Nephron (organoid): ENCODE data around the gene EIF5.

Experiments used
- H3K27ac Mint-ChIP-seq, 3 experiments: 2 replicates each; pipeline ENCODE4 v1.8.0; 2020; ENCODE audit warnings: mixed read lengths in 3 of 3, mild to moderate bottlenecking in 2 of 3, moderate library complexity in 1 of 3
- H3K27me3 Mint-ChIP-seq: 2 replicates; pipeline ENCODE4 v1.8.0; 2021; ENCODE audit warnings: low read depth, mild to moderate bottlenecking, moderate library complexity, mixed read lengths
- H3K36me3 Mint-ChIP-seq: 2 replicates; pipeline ENCODE4 v1.8.0; 2020; ENCODE audit warnings: low read depth, mixed read lengths
- H3K4me1 Mint-ChIP-seq: 2 replicates; pipeline ENCODE4 v1.8.0; 2020; ENCODE audit warnings: mixed read lengths
- H3K4me3 Mint-ChIP-seq, 3 experiments: 2 replicates each; pipeline ENCODE4 v1.8.0; 2020; ENCODE audit warnings: mild to moderate bottlenecking in 3 of 3, mixed read lengths in 3 of 3, moderate library complexity in 2 of 3
- H3K9me3 Mint-ChIP-seq: 2 replicates; pipeline ENCODE4 v1.8.0; 2020; ENCODE audit warnings: mixed read lengths
- TF ChIP-seq, protein P1 (sequence below), 3 experiments: fragments of 200-600 bp; sonication (generic); IDR thresholded peaks; one replicate each; pipeline ENCODE4 v1.5.0; 2021; ENCODE audit warnings: antibody characterized with exemption in 3 of 3; ENCODE audit not compliant: unreplicated experiment in 3 of 3

The EIF5 gene

DNA sequence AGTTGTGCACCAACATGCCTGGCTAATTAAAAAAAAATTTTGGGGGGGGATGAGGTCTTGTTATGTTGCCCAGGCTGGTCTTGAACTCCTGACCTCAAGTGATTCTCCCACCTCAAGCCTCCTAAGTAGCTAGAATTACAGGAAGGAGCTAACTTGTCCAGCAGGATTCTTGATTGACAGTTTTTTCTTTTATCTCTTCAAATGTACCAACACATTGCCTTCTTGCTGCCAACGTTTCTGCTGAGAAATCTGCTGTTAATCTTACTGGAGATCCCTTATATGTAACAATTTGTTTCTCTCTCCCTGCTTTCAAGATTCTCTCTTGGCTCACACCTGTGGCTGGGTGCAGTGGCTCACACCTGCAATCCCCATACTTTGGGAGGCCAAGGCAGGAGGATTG, 28.7 kb downstream of the EIF5 start:
- Mint-ChIP-seq H3K36me3 (no peaks in the 10 kb centered on the region), H3K4me3 (no peak overlapping the region), H3K9me3 (peaks cover 22% of the 10 kb centered on the region), H3K27ac (no peak overlapping the region), H3K4me1 (no peaks in the 10 kb centered on the region), H3K27me3 (peaks cover 4% of the 10 kb centered on the region)
- TF ChIP-seq, protein P1, sequence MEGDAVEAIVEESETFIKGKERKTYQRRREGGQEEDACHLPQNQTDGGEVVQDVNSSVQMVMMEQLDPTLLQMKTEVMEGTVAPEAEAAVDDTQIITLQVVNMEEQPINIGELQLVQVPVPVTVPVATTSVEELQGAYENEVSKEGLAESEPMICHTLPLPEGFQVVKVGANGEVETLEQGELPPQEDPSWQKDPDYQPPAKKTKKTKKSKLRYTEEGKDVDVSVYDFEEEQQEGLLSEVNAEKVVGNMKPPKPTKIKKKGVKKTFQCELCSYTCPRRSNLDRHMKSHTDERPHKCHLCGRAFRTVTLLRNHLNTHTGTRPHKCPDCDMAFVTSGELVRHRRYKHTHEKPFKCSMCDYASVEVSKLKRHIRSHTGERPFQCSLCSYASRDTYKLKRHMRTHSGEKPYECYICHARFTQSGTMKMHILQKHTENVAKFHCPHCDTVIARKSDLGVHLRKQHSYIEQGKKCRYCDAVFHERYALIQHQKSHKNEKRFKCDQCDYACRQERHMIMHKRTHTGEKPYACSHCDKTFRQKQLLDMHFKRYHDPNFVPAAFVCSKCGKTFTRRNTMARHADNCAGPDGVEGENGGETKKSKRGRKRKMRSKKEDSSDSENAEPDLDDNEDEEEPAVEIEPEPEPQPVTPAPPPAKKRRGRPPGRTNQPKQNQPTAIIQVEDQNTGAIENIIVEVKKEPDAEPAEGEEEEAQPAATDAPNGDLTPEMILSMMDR (IDR thresholded peaks at IDR 0.05; ENCODE audit: unreplicated experiment in 3 of 3), result no peak

DNA sequence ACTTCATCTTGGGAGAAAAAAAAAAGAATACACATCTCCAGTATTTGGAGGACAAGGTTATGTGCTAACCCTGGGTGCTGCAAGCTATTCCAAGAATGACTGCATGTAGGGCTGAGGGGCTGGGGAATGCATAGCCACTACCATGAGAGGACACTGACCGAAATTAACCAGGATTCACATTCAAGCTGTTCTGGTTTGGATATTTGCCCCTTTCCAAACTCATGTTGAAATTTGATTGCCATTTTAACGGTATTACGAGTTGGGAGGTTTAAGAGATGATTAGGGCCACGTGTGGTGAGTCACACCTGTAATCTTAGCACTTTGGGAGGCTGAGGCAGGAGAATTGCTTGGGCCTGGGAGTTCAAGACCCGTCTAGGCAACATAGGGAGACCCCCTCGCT, 32.7 kb downstream of the EIF5 start:
- peaks cover 18% of the 10 kb centered on the region for H3K9me3 Mint-ChIP-seq
- no peaks in the 10 kb centered on the region for H3K27me3 Mint-ChIP-seq
- H3K36me3 Mint-ChIP-seq, result no peaks in the 10 kb centered on the region
- no peaks in the 10 kb centered on the region for H3K4me1 Mint-ChIP-seq
- TF ChIP-seq, protein P1 (IDR thresholded peaks at IDR 0.05; ENCODE audit: unreplicated experiment in 3 of 3), result no peak
- no peak overlapping the region for H3K27ac Mint-ChIP-seq
- no peak overlapping the region for H3K4me3 Mint-ChIP-seq

DNA sequence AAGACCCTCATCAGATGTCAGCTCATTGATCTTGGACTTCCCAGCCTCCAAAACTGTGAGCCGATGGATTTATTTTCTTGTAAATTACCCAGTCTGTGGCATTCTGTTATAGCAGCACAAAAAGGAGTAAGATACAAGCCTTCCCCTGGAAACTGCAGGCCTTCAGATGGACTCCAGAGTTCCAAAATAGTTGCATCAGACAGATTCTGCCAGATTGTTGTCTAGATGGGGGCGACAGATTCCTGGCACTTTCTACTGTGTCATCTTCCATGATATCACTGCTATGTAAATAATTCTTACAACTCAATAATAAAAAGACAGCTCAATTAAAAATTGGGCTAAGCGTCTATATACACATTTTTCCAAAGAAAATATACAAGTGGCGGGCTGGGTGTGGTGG, 34.0 kb downstream of the EIF5 start:
- Mint-ChIP-seq H3K36me3 (no peaks in the 10 kb centered on the region), H3K9me3 (peaks cover 14% of the 10 kb centered on the region), H3K4me1 (no peaks in the 10 kb centered on the region), H3K27me3 (no peaks in the 10 kb centered on the region), H3K27ac (no peak overlapping the region), H3K4me3 (no peak overlapping the region)
- TF ChIP-seq, protein P1 (IDR thresholded peaks at IDR 0.05; ENCODE audit: unreplicated experiment in 3 of 3), result no peak

DNA sequence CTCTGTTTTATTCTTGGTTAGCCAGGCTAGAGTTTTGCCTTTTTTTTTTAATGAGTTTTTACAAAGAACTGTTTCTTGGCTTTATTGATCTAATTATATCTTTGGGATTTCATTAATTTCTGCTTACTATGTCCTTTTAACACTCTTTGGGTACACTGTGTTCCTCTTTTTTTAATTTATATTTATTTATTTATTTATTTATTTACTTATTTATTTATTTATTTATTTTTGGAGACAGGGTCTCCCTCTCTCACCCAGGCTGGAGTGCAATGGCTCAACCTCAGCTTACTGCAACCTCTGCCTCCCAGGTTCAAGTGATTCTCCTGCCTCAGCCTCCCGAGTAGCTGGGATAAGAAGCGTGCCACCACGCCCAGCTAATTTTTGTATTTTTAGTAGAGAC, 36.0 kb downstream of the EIF5 start:
- TF ChIP-seq, protein P1 (IDR thresholded peaks at IDR 0.05; ENCODE audit: unreplicated experiment in 3 of 3), result no peak
- Mint-ChIP-seq H3K4me3 (no peak overlapping the region), H3K4me1 (no peaks in the 10 kb centered on the region), H3K27me3 (no peaks in the 10 kb centered on the region), H3K27ac (no peak overlapping the region), H3K36me3 (no peaks in the 10 kb centered on the region), H3K9me3 (no peaks in the 10 kb centered on the region)

DNA sequence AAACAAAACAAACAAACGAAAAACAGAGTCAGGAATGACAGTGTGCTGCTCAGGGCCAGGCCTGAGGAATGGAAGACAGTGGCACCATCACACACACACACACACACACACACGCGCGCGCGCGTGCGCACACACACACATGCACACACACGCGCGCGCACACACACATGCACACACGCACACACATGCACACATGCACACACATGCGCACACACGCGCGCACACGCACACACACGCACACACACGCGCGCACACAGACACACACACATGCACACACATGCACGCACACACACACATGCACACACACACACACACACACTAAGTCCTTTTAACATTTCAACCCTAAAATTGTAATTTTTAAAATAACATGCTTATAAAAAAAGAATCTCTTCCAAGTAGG, 38.0 kb downstream of the EIF5 start:
- H3K4me1 Mint-ChIP-seq, result no peaks in the 10 kb centered on the region
- H3K9me3 Mint-ChIP-seq, result no peaks in the 10 kb centered on the region
- H3K27me3 Mint-ChIP-seq, result no peaks in the 10 kb centered on the region
- H3K27ac Mint-ChIP-seq, result no peak overlapping the region
- H3K4me3 Mint-ChIP-seq, result no peak overlapping the region
- H3K36me3 Mint-ChIP-seq, result no peaks in the 10 kb centered on the region
- TF ChIP-seq, protein P1 (IDR thresholded peaks at IDR 0.05; ENCODE audit: unreplicated experiment in 3 of 3), result no peak

DNA sequence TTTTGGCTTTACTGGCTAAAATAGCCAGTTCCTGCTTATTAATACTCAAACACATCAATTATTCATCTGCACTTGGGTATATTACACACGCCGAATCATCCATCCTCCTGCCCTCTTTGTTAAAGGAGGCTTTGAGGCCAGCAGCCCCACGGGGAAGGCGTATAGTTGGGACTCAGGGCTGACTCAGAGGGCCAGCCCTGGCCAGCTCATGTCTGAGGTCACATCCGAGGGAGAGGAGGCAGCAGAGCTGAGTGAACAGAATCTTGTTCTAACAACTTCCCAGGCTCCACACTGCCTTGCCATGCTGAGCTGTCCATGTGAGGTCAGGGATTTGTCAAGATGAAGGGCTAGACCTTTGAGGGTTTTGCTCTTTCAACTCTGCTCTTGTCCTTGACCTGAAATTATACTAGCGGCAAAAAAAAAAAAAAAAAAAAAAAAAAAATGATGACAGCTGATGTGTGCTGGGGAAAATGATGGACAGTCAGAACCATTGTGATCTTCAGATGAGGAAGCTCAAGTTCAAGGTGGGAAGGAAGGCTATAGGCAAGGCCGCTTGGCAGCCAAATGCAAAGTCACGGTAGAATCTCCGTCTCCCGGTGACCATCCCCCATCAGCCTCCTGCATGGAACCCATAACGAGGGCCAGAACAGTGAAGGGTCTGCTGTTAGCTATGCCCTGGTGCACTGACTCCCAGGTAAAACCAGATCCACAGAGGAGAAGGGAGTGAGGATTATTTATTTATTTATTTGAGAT, 38.7 kb downstream of the EIF5 start:
- H3K4me3 Mint-ChIP-seq, result no peak overlapping the region
- no peaks in the 10 kb centered on the region for H3K36me3 Mint-ChIP-seq

More for the DNA sequence above, 38.7 kb downstream of the EIF5 start:
- no peaks in the 10 kb centered on the region for H3K9me3 Mint-ChIP-seq
- H3K27ac Mint-ChIP-seq, result no peak overlapping the region
- no peaks in the 10 kb centered on the region for H3K27me3 Mint-ChIP-seq
- TF ChIP-seq, protein P1 (IDR thresholded peaks at IDR 0.05; ENCODE audit: unreplicated experiment in 3 of 3), result no peak
- no peaks in the 10 kb centered on the region for H3K4me1 Mint-ChIP-seq
